K562 (cell line): ENCODE measurements around the gene APLF. TPM values are rescaled to one million over a fixed set of nuclear protein-coding genes. Genes with fewer than 3 reads are reported as not detected.

Experiments used
- ARHGAP35 ChIP-seq: fragments of 450-650 bp; IDR thresholded peaks from 2 replicates; pipeline ENCODE4 v1.6.1; 2018; ENCODE audit not compliant: partially characterized antibody
- ARID3A ChIP-seq: IDR thresholded peaks from 2 replicates; pipeline ENCODE4 v1.6.1; 2012; ENCODE audit warnings: low read depth, low read length, improper control_type of control experiment, borderline replicate concordance
- ATF4 ChIP-seq: fragments of 450-650 bp; formaldehyde crosslinking; IDR thresholded peaks from 2 replicates; pipeline ENCODE4 v1.4.0; 2022; ENCODE audit warnings: mild to moderate bottlenecking, moderate library complexity
- CCAR2 ChIP-seq: fragments of 200-400 bp; formaldehyde crosslinking; IDR thresholded peaks from 2 replicates; pipeline ENCODE4 v1.6.1; 2017; ENCODE audit warnings: mild to moderate bottlenecking, low read depth, low read length
- E2F8 ChIP-seq: fragments of 450-650 bp; IDR thresholded peaks from 2 replicates; pipeline ENCODE4 v1.7.1; 2018; ENCODE audit warnings: mild to moderate bottlenecking, low read depth; ENCODE audit not compliant: partially characterized antibody
- EP400 ChIP-seq: fragments of 450-650 bp; IDR thresholded peaks from 2 replicates; pipeline ENCODE4 v1.6.1; 2017; ENCODE audit warnings: antibody characterized with exemption, mild to moderate bottlenecking, moderate library complexity
- MECOM ChIP-seq: fragments of 250-450 bp; sonication (Bioruptor Pico); IDR thresholded peaks from 2 replicates; pipeline ENCODE4 v1.8.0; 2022; ENCODE audit warnings: inconsistent platforms
- MTF1 ChIP-seq: fragments of 250-450 bp; sonication (Bioruptor Pico); IDR thresholded peaks from 2 replicates; pipeline ENCODE4 v1.9.0; 2021; ENCODE audit warnings: moderate library complexity, mild to moderate bottlenecking, inconsistent platforms, borderline replicate concordance
- NCOA2 ChIP-seq, 2 experiments: fragments of 450-650 bp; IDR thresholded peaks; 2 replicates each; pipeline ENCODE4 v1.6.1; 2018; ENCODE audit warnings: mild to moderate bottlenecking in 2 of 2, moderate library complexity in 1 of 2; ENCODE audit not compliant: partially characterized antibody in 2 of 2
- NFRKB ChIP-seq: fragments of 450-650 bp; IDR thresholded peaks from 2 replicates; pipeline ENCODE4 v1.6.1; 2016; ENCODE audit warnings: low read depth
- PATZ1 ChIP-seq: fragments of 250-450 bp; sonication (Bioruptor Pico); IDR thresholded peaks from 2 replicates; pipeline ENCODE4 v1.5.0; 2020; ENCODE audit warnings: mild to moderate bottlenecking, borderline replicate concordance
- SREBF1 ChIP-seq: fragments of 150-350 bp; IDR thresholded peaks from 2 replicates; pipeline ENCODE4 v1.6.1; 2014; ENCODE audit warnings: antibody characterized with exemption, low read depth, low read length, borderline replicate concordance
- TAL1 ChIP-seq: fragments of 450-650 bp; IDR thresholded peaks from 2 replicates; pipeline ENCODE4 v1.6.1; 2016; ENCODE audit warnings: mild to moderate bottlenecking
- TBP ChIP-seq: optimal IDR thresholded peaks from 2 replicates; pipeline ENCODE3; 2011; ENCODE audit warnings: low read depth, low read length, improper control_type of control experiment
- ZBTB9 ChIP-seq: fragments of 450-650 bp; formaldehyde crosslinking; IDR thresholded peaks from 2 replicates; pipeline ENCODE4 v1.4.0; 2020; ENCODE audit warnings: mild to moderate bottlenecking, moderate library complexity
- ZNF175 ChIP-seq: fragments of 200-800 bp; sonication (Bioruptor generic); IDR thresholded peaks from 2 replicates; pipeline ENCODE4 v1.6.1; 2016; ENCODE audit warnings: low read depth, mild to moderate bottlenecking, missing genetic modification characterization, missing compliant biosample characterization
- ZNF766 ChIP-seq: fragments of 200-800 bp; sonication (Bioruptor generic); conservative IDR thresholded peaks from 2 replicates; pipeline ENCODE4 v1.6.1; 2016; ENCODE audit warnings: missing genetic modification characterization, missing compliant biosample characterization
- polyA plus RNA-seq, 8 experiments: library from polyadenylated mRNA; depleted of rRNA in 4 of 8; stranded (reverse) in 5 of 8; unstranded in 3 of 8; fragments of >200 nt; fragmentation: Nextera tagmentation in 2 of 8; fragmentation: Illumina TruSeq in 1 of 8; extraction: Ambion mirVana in 2 of 8; extraction: Trizol in 1 of 8; gene quantifications; 2 replicates each; pipeline versions ENCODE4 v1.2.1 to v1.2.3, GENCODE V29; 2011 to 2014; ENCODE audit warnings: inconsistent platforms in 1 of 8, missing spikeins in 1 of 8
- total RNA-seq, 7 experiments: library from RNA; depleted of rRNA in 6 of 7; stranded (reverse); fragments of >200 nt in 6 of 7; fragmentation: Illumina TruSeq in 2 of 7; extraction: Trizol in 2 of 7; gene quantifications; 2 replicates each; pipeline versions ENCODE4 v1.2.1 to v1.2.3, GENCODE V29; 2011 to 2021; ENCODE audit warnings: low replicate concordance in 1 of 7

Gene APLF
- total and polyA plus RNA-seq, 9 of the 15 experiments (the other 6 are each of a cell fraction or from before 2014, with no cell fraction given): 0.07 to 1.1 (median 0.71) TPM

GRCh38 chr2:68467077-68467960, at the start of gene APLF, which contains the start of gene FBXO48 (continued):
- TF ChIP-seq CCAR2 (no peak), PATZ1 (CRISPR knock-in tag) (no peak), ARHGAP35 (no peak), ZNF175 (CRISPR knock-in tag) (peak; percentile 70; the same call in 1 of the 2 replicates), MECOM (CRISPR knock-in tag) (no peak), MTF1 (CRISPR knock-in tag) (no peak), TBP (no peak), ARID3A (no peak), ZBTB9 (CRISPR knock-in tag) (no peak; the same call in 1 of the 2 replicates), SREBF1 (0 out of 2 replicates have a peak, but pooled peaks have one; percentile 32), NFRKB (no peak), NCOA2 (IDR thresholded peaks at IDR 0.05; ENCODE audit: partially characterized antibody in 2 of 2) (no peak), EP400 (peak; percentile 62; the same call in 1 of the 2 replicates), ZNF766 (CRISPR knock-in tag) (peak; percentile 96), E2F8 (no peak), ATF4 (CRISPR knock-in tag) (peak; percentile 68; the same call in 1 of the 2 replicates), TAL1 (no peak)
